ENCODE results near the gene DUSP10.

The DUSP10 gene

DNA sequence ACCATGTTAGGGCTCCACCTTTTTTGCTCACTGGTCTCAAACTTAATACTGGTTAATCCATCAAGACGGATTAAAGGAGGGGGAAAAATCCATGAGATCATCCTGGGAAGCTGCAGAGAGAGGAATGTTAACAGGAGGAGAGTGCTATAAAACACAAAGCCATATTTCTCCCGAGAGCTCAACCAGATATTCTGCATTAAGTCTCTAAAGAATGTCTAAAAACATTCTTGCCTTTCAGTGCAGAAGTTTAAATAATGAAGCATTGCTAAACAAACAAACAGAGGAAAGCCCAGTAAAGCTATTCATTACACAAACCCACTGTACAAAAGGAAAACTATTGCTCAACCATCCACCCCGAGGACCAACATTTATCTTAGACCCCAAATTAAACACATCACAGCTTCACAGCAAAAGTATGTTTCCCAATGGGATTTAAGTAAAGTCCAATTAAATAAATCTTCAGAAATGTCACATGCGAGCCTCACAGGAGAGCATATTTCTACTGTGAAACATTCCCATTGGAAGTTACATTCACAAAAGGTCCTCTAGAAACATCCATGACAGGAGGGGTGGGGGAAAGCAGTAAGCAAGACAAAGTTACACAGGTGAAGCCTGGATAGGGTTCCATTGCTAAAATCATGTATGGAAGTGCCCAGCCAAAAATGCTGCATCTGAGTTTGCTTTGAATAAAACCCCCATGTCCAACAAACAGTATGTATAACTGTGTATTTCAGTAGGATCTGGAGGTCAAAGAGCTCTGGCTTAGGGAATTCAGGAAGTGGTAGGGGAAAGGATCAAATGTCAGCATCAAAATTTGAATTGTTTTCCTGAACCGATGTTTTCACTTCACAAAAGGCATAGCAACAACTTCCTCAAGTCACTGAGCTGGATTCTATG, 23.3 kb downstream of the DUSP10 start:
- TF ChIP-seq, protein P1, sequence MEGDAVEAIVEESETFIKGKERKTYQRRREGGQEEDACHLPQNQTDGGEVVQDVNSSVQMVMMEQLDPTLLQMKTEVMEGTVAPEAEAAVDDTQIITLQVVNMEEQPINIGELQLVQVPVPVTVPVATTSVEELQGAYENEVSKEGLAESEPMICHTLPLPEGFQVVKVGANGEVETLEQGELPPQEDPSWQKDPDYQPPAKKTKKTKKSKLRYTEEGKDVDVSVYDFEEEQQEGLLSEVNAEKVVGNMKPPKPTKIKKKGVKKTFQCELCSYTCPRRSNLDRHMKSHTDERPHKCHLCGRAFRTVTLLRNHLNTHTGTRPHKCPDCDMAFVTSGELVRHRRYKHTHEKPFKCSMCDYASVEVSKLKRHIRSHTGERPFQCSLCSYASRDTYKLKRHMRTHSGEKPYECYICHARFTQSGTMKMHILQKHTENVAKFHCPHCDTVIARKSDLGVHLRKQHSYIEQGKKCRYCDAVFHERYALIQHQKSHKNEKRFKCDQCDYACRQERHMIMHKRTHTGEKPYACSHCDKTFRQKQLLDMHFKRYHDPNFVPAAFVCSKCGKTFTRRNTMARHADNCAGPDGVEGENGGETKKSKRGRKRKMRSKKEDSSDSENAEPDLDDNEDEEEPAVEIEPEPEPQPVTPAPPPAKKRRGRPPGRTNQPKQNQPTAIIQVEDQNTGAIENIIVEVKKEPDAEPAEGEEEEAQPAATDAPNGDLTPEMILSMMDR (conservative IDR thresholded peaks at IDR 0.05; ENCODE audit: low read depth, low read length), result no peak
- Histone ChIP-seq H4K20me1 (ENCODE audit: insufficient read depth) (no peaks in the 10 kb centered on the region), H3K9ac (no peak overlapping the region), H3K36me3 (ENCODE audit: insufficient read depth) (no peaks in the 10 kb centered on the region), H3K4me1 (ENCODE audit: low read depth, poor library complexity, severe bottlenecking) (peaks cover 27% of the 10 kb centered on the region), H3K27me3 (ENCODE audit: insufficient read depth, low read depth) (no peaks in the 10 kb centered on the region), H3K4me2 (no peak overlapping the region), H3K4me3 (IDR thresholded peaks at IDR 0.05; ENCODE audit: insufficient read depth, low read depth, low read length) (no peak overlapping the region), H3K79me2 (ENCODE audit: insufficient read depth, low read depth) (no peaks in the 10 kb centered on the region), H3K27ac (no peak overlapping the region), H2AFZ (ENCODE audit: low read depth) (no peak overlapping the region)

- Histone ChIP-seq H3K36me3 (ENCODE audit: insufficient read depth) (no peaks in the 10 kb centered on the region), H3K4me1 (ENCODE audit: low read depth, poor library complexity, severe bottlenecking) (peaks cover 38% of the 10 kb centered on the region), H3K9ac (no peak overlapping the region), H4K20me1 (ENCODE audit: insufficient read depth) (no peaks in the 10 kb centered on the region), H3K4me2 (no peak overlapping the region), H3K4me3 (IDR thresholded peaks at IDR 0.05; ENCODE audit: insufficient read depth, low read depth, low read length) (no peak overlapping the region), H2AFZ (ENCODE audit: low read depth) (no peak overlapping the region), H3K79me2 (ENCODE audit: insufficient read depth, low read depth) (no peaks in the 10 kb centered on the region), H3K27me3 (ENCODE audit: insufficient read depth, low read depth) (no peaks in the 10 kb centered on the region), H3K27ac (no peak overlapping the region)
- TF ChIP-seq, protein P1 (conservative IDR thresholded peaks at IDR 0.05; ENCODE audit: low read depth, low read length), result no peak
Observed at GRCh38 chr1:221717485-221717853, 24.4 kb downstream of the DUSP10 start.

DNA sequence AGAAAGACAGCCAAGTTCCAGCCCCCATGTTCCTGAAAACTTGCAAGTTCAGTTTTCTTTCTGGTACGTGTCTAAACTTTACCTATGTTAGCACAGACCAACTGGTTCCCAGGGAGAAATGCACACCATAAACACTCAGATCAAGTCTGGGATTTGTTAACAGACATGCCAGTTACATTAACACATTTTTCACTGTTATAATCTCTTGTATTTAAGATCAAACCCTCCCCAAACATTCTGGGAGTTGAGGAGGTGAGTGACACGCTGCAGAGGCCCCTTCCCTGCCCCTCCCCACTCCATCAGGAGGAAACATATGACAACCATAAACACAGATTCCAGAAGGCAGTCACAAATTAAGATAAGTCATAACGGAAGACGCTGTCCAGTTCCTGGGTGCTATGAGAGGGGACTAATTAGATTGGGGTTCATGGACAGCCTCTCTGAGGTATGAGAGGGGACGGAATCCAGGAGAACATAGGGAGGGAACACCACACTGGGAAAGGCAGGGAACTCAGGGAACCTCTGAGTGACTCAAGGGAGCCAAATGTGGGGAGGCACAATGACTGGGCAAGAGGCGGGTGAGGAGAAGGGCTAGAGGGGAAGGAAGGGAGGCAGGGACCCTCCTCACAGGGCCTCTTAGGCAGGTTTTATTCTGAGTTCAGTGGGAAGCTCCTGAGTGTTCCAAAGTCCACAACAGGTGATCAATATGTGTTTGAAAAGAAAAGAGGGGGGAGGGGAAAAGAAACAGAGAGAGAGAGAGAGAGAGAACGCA, 25.0 kb downstream of the DUSP10 start:
- H3K4me1 ChIP-seq (ENCODE audit: low read depth, poor library complexity, severe bottlenecking), result peaks cover 44% of the 10 kb centered on the region

GRCh38 chr1:221715321-221716169, 26.3 kb downstream of the DUSP10 start:
- H3K36me3 ChIP-seq (ENCODE audit: insufficient read depth), result no peaks in the 10 kb centered on the region
- no peak overlapping the region for H3K4me2 ChIP-seq
- TF ChIP-seq, protein P1 (conservative IDR thresholded peaks at IDR 0.05; ENCODE audit: low read depth, low read length), result no peak
- no peak overlapping the region for H2AFZ ChIP-seq (ENCODE audit: low read depth)
- no peaks in the 10 kb centered on the region for H3K79me2 ChIP-seq (ENCODE audit: insufficient read depth, low read depth)
- H3K27ac ChIP-seq, result no peak overlapping the region
- H3K4me3 ChIP-seq (IDR thresholded peaks at IDR 0.05; ENCODE audit: insufficient read depth, low read depth, low read length), result no peak overlapping the region
- no peaks in the 10 kb centered on the region for H3K27me3 ChIP-seq (ENCODE audit: insufficient read depth, low read depth)
- H3K4me1 ChIP-seq (ENCODE audit: low read depth, poor library complexity, severe bottlenecking), result peaks cover 58% of the 10 kb centered on the region
- no peaks in the 10 kb centered on the region for H4K20me1 ChIP-seq (ENCODE audit: insufficient read depth)
- H3K9ac ChIP-seq, result no peak overlapping the region

More for the DNA sequence above, 25.0 kb downstream of the DUSP10 start:
- Histone ChIP-seq H3K27ac (no peak overlapping the region), H3K4me2 (no peak overlapping the region), H3K9ac (no peak overlapping the region), H3K36me3 (ENCODE audit: insufficient read depth) (no peaks in the 10 kb centered on the region), H3K79me2 (ENCODE audit: insufficient read depth, low read depth) (no peaks in the 10 kb centered on the region), H3K27me3 (ENCODE audit: insufficient read depth, low read depth) (no peaks in the 10 kb centered on the region), H2AFZ (ENCODE audit: low read depth) (no peak overlapping the region), H4K20me1 (ENCODE audit: insufficient read depth) (no peaks in the 10 kb centered on the region), H3K4me3 (IDR thresholded peaks at IDR 0.05; ENCODE audit: insufficient read depth, low read depth, low read length) (no peak overlapping the region)
- TF ChIP-seq, protein P1 (conservative IDR thresholded peaks at IDR 0.05; ENCODE audit: low read depth, low read length), result no peak
